HCT116 (cell line): ENCODE data around the gene HS3ST2. TPM values are rescaled to one million over a fixed set of nuclear protein-coding genes. Genes with fewer than 3 reads are reported as not detected.

Source experiments
- ATAC-seq: fragments of 200-7000 bp; cut with Tn5 transposase; 2 replicates; pipeline ENCODE4 v1.9.1; 2020; ENCODE audit warnings: mild to moderate bottlenecking, moderate library complexity
- BruUV-seq: library from RNA; stranded (reverse); fragments of 400-500 nt; replicated peaks from 2 replicates; lab custom pipeline; 2021; lab: Mats Ljungman, UMichigan
- CTCF ChIA-PET: fragments of 300-600 bp; sonication (Branson Sonifier 250); formaldehyde crosslinking; loops from one replicate; lab custom pipeline; 2021; ENCODE audit warnings: antibody characterized with exemption; lab: Charles Lee
- POLR2A ChIA-PET: fragments of 300-600, 350-600 bp; sonication (Branson Sonifier 250); formaldehyde crosslinking; loops from one replicate; lab custom pipeline; 2021; ENCODE audit warnings: antibody characterized with exemption; lab: Charles Lee
- RAD21 ChIA-PET, 2 experiments: fragments of 300-600 bp; sonication (Branson Sonifier 250); formaldehyde crosslinking; loops; one replicate each; lab custom pipeline; 2023; ENCODE audit warnings: low total read pairs in 2 of 2; ENCODE audit not compliant: uncharacterized antibody in 2 of 2, unreplicated experiment in 2 of 2, low non-redundant PET in 1 of 2; lab: Charles Lee
- DNase-seq: peaks from one replicate; pipeline ENCODE4 v3.0.0-alpha.2; 2010; ENCODE audit warnings: low read depth, low spot score
- H2AFZ ChIP-seq: fragments of 200-600 bp; shearing (Covaris generic), sonication (generic); 2 replicates; pipeline ENCODE4 v1.6.1; 2017; ENCODE audit warnings: low read depth, mixed run types, mixed read lengths, antibody characterized with exemption, low read length; ENCODE audit not compliant: poor library complexity, severe bottlenecking
- H3K27ac ChIP-seq: 2 replicates; pipeline ENCODE4 v1.5.1; 2012; ENCODE audit warnings: low read depth, low read length
- H3K27me3 ChIP-seq: fragments of 200-600 bp; sonication (generic); 2 replicates; pipeline ENCODE4 v1.6.1; 2016; ENCODE audit warnings: mixed run types, low read length, mixed read lengths; ENCODE audit not compliant: insufficient read depth
- H3K36me3 ChIP-seq, 2 experiments: fragments of 200-500 bp in 1 of 2; fragments of 200-600 bp in 1 of 2; sonication (Bioruptor generic) in 1 of 2; sonication (generic) in 1 of 2; 2 replicates each; pipeline versions ENCODE4 v1.5.1 to v1.6.1; 2014 to 2016; ENCODE audit warnings: low read length in 2 of 2, inconsistent platforms in 1 of 2, mixed read lengths in 1 of 2, mixed run types in 1 of 2; ENCODE audit not compliant: insufficient read depth in 2 of 2, control insufficient read depth in 1 of 2
- H3K4me1 ChIP-seq, 2 experiments: fragments of 200-600 bp in 1 of 2; sonication (generic) in 1 of 2; 2 replicates each; pipeline versions ENCODE4 v1.5.1 to v1.6.1; 2012 to 2017; ENCODE audit warnings: low read length in 2 of 2, inconsistent platforms in 1 of 2, mild to moderate bottlenecking in 1 of 2, mixed read lengths in 1 of 2, mixed run types in 1 of 2, moderate library complexity in 1 of 2; ENCODE audit not compliant: insufficient read depth in 2 of 2, control insufficient read depth in 1 of 2
- H3K4me2 ChIP-seq: fragments of 200-600 bp; sonication (generic); 2 replicates; pipeline ENCODE4 v1.6.1; 2017; ENCODE audit warnings: mixed run types, low read length, mixed read lengths
- H3K4me3 ChIP-seq, 2 experiments: fragments of 200-600 bp in 1 of 2; sonication (generic) in 1 of 2; replicated peaks in 1 of 2; 2 replicates each; pipeline ENCODE4 v1.5.1; 2011 to 2016; ENCODE audit warnings: low read length in 2 of 2, control low read depth in 1 of 2, low read depth in 1 of 2, mild to moderate bottlenecking in 1 of 2, mixed read lengths in 1 of 2, mixed run types in 1 of 2
- H3K79me2 ChIP-seq: fragments of 200-600 bp; sonication (generic); 2 replicates; pipeline ENCODE4 v1.6.1; 2017; ENCODE audit warnings: mild to moderate bottlenecking, mixed run types, low read length, moderate library complexity, mixed read lengths; ENCODE audit not compliant: insufficient read depth
- H3K9ac ChIP-seq: fragments of 200-600 bp; sonication (generic); 2 replicates; pipeline ENCODE4 v1.6.1; 2016; ENCODE audit warnings: low read length, mixed read lengths
- H3K9me2 ChIP-seq: fragments of 200-600 bp; sonication (generic), shearing (Covaris generic); 2 replicates; pipeline ENCODE4 v1.6.1; 2017; ENCODE audit warnings: mixed run types, mild to moderate bottlenecking, moderate library complexity; ENCODE audit not compliant: insufficient read depth
- H3K9me3 ChIP-seq, 2 experiments: fragments of 200-500 bp in 1 of 2; fragments of 200-600 bp in 1 of 2; sonication (Bioruptor generic) in 1 of 2; sonication (generic) in 1 of 2; 2 replicates each; pipeline ENCODE4 v1.6.1; 2014 to 2017; ENCODE audit warnings: low read length in 2 of 2, mixed read lengths in 2 of 2, inconsistent platforms in 1 of 2, low read depth in 1 of 2, mild to moderate bottlenecking in 1 of 2, mixed run types in 1 of 2, moderate library complexity in 1 of 2; ENCODE audit not compliant: control insufficient read depth in 1 of 2, insufficient read depth in 1 of 2
- H4K20me1 ChIP-seq: fragments of 200-600 bp; sonication (generic), shearing (Covaris generic); 2 replicates; pipeline ENCODE4 v1.6.1; 2017; ENCODE audit warnings: mixed run types, mild to moderate bottlenecking, moderate library complexity; ENCODE audit not compliant: insufficient read depth
- CEBPB ChIP-seq: IDR thresholded peaks from 2 replicates; pipeline ENCODE4 v1.6.1; 2012; ENCODE audit warnings: low read depth
- EGR1 ChIP-seq: IDR thresholded peaks from 2 replicates; pipeline ENCODE4 v1.6.1; 2012; ENCODE audit warnings: low read depth
- FOSL1 ChIP-seq: IDR thresholded peaks from 2 replicates; pipeline ENCODE4 v1.6.1; 2012; ENCODE audit warnings: low read depth
- POLR2AphosphoS5 ChIP-seq: IDR thresholded peaks from 2 replicates; pipeline ENCODE4 v1.6.1; 2011; ENCODE audit warnings: mild to moderate bottlenecking, low read depth, low read length, moderate library complexity
- RAD21 ChIP-seq: IDR thresholded peaks from 2 replicates; pipeline ENCODE4 v1.6.1; 2012; ENCODE audit warnings: low read depth, mild to moderate bottlenecking
- SIN3A ChIP-seq: IDR thresholded peaks from 2 replicates; pipeline ENCODE4 v1.6.1; 2012; ENCODE audit warnings: low read depth
- SP1 ChIP-seq: IDR thresholded peaks from 2 replicates; pipeline ENCODE4 v1.6.1; 2012; ENCODE audit warnings: low read depth
- SRF ChIP-seq: IDR thresholded peaks from 2 replicates; pipeline ENCODE4 v1.6.1; 2012; ENCODE audit warnings: low read depth
- TCF7L2 ChIP-seq: IDR thresholded peaks from 2 replicates; pipeline ENCODE4 v1.7.0; 2011; ENCODE audit warnings: borderline replicate concordance, inconsistent platforms; ENCODE audit not compliant: insufficient read depth, insufficient read length; ENCODE audit errors: extremely low read depth
- ZFX ChIP-seq: fragments of 450-650 bp; IDR thresholded peaks from 2 replicates; pipeline ENCODE4 v1.6.1; 2017
- intact Hi-C: fragments of 100-400 bp; cut with micrococcal nuclease; formaldehyde crosslinking; loops from 2 replicates; pipeline ENCODE4 v1.10.0; 2022
- total RNA-seq: library from RNA; stranded (reverse); gene quantifications from one replicate; pipeline ENCODE4 v1.2.1, GENCODE V29; 2021; ENCODE audit not compliant: unreplicated experiment
- TF ChIP-seq, protein P1 (sequence below): IDR thresholded peaks from 2 replicates; pipeline ENCODE4 v1.6.1; 2011; ENCODE audit warnings: mild to moderate bottlenecking, low read length, moderate library complexity; ENCODE audit not compliant: insufficient replicate concordance; ENCODE audit errors: extremely low read depth
- TF ChIP-seq, protein P2 (sequence below): IDR thresholded peaks from 2 replicates; pipeline ENCODE4 v1.6.1; 2012; ENCODE audit warnings: low read depth

The HS3ST2 gene
- total RNA-seq, 1 experiment from 2014 or later: not detected

- no peaks in the 10 kb centered on the region for H3K9me2 ChIP-seq
- H3K36me3 ChIP-seq: no peaks in the 10 kb centered on the region
- no peak overlapping the region for H3K4me3 ChIP-seq
- ATAC-seq: no peak
- no peaks in the 10 kb centered on the region for H3K79me2 ChIP-seq
- TF ChIP-seq, protein P1, sequence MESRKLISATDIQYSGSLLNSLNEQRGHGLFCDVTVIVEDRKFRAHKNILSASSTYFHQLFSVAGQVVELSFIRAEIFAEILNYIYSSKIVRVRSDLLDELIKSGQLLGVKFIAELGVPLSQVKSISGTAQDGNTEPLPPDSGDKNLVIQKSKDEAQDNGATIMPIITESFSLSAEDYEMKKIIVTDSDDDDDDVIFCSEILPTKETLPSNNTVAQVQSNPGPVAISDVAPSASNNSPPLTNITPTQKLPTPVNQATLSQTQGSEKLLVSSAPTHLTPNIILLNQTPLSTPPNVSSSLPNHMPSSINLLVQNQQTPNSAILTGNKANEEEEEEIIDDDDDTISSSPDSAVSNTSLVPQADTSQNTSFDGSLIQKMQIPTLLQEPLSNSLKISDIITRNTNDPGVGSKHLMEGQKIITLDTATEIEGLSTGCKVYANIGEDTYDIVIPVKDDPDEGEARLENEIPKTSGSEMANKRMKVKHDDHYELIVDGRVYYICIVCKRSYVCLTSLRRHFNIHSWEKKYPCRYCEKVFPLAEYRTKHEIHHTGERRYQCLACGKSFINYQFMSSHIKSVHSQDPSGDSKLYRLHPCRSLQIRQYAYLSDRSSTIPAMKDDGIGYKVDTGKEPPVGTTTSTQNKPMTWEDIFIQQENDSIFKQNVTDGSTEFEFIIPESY: no peak
- TF ChIP-seq SP1 (no peak), EGR1 (no peak), TCF7L2 (no peak), FOSL1 (no peak), SRF (no peak), ZFX (no peak), SIN3A (no peak), POLR2AphosphoS5 (no peak), CEBPB (no peak), RAD21 (no peak)
- TF ChIP-seq, protein P2, sequence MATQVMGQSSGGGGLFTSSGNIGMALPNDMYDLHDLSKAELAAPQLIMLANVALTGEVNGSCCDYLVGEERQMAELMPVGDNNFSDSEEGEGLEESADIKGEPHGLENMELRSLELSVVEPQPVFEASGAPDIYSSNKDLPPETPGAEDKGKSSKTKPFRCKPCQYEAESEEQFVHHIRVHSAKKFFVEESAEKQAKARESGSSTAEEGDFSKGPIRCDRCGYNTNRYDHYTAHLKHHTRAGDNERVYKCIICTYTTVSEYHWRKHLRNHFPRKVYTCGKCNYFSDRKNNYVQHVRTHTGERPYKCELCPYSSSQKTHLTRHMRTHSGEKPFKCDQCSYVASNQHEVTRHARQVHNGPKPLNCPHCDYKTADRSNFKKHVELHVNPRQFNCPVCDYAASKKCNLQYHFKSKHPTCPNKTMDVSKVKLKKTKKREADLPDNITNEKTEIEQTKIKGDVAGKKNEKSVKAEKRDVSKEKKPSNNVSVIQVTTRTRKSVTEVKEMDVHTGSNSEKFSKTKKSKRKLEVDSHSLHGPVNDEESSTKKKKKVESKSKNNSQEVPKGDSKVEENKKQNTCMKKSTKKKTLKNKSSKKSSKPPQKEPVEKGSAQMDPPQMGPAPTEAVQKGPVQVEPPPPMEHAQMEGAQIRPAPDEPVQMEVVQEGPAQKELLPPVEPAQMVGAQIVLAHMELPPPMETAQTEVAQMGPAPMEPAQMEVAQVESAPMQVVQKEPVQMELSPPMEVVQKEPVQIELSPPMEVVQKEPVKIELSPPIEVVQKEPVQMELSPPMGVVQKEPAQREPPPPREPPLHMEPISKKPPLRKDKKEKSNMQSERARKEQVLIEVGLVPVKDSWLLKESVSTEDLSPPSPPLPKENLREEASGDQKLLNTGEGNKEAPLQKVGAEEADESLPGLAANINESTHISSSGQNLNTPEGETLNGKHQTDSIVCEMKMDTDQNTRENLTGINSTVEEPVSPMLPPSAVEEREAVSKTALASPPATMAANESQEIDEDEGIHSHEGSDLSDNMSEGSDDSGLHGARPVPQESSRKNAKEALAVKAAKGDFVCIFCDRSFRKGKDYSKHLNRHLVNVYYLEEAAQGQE: no peak
- TF ChIP-seq, all 23 proteins: peak for 0
- intact Hi-C loops: no loop called here
- CTCF ChIA-PET: no interaction called here
- peaks cover 62% of the 10 kb centered on the region for H3K27me3 ChIP-seq
- no peak overlapping the region for H2AFZ ChIP-seq
- no TSS peak for BruUV-seq
- no peak overlapping the region for H3K27ac ChIP-seq
- H3K4me1 ChIP-seq: no peaks in the 10 kb centered on the region
- no peak overlapping the region for H3K9ac ChIP-seq
- H3K4me2 ChIP-seq: no peak overlapping the region
- RAD21 ChIA-PET: no interaction called here
- no peak for DNase-seq
- no peaks in the 10 kb centered on the region for H4K20me1 ChIP-seq
- no peaks in the 10 kb centered on the region for H3K9me3 ChIP-seq
- POLR2A ChIA-PET: no interaction called here
These were observed 33.7 kb downstream of the HS3ST2 start for GRCh38 chr16:22847690-22848089.
